A673 (cell line): Measurements from ENCODE around the gene SLC4A1. TPM values are rescaled to one million over a fixed set of nuclear protein-coding genes. Genes with fewer than 3 reads are reported as not detected.

Source experiments
- BruUV-seq: library from RNA; stranded (reverse); fragments of 400-500 nt; replicated peaks from 2 replicates; lab custom pipeline; 2021; lab: Mats Ljungman, UMichigan
- CTCF ChIA-PET: fragments of 300-600 bp; sonication (Branson Sonifier 250); formaldehyde crosslinking; loops from one replicate; lab custom pipeline; 2022; ENCODE audit warnings: antibody characterized with exemption; lab: Charles Lee
- POLR2A ChIA-PET: fragments of 300-600 bp; sonication (Branson Sonifier 250); formaldehyde crosslinking; loops from one replicate; lab custom pipeline; 2022; ENCODE audit warnings: antibody characterized with exemption; ENCODE audit not compliant: low non-redundant PET; lab: Charles Lee
- DNase-seq: peaks from one replicate; pipeline ENCODE4 v3.0.0-alpha.2; 2015; ENCODE audit warnings: low spot score
- H3K27ac ChIP-seq: fragments of 200-600 bp; sonication (generic); 2 replicates; pipeline ENCODE4 v1.5.1; 2016; ENCODE audit warnings: mixed run types, low read depth, mild to moderate bottlenecking, mixed read lengths, antibody characterized with exemption, low read length; ENCODE audit not compliant: poor library complexity, severe bottlenecking
- H3K27me3 ChIP-seq: fragments of 200-600 bp; sonication (generic); replicated peaks from 2 replicates; pipeline ENCODE4 v1.6.1; 2017; ENCODE audit warnings: mixed run types, low read depth, mild to moderate bottlenecking, mixed read lengths, antibody characterized with exemption, low read length; ENCODE audit not compliant: insufficient read depth, poor library complexity
- H3K36me3 ChIP-seq: fragments of 200-600 bp; sonication (generic); 2 replicates; pipeline ENCODE4 v1.6.1; 2016; ENCODE audit warnings: mixed run types, mild to moderate bottlenecking, mixed read lengths, antibody characterized with exemption, low read length; ENCODE audit not compliant: insufficient read depth, poor library complexity, severe bottlenecking
- H3K4me1 ChIP-seq: fragments of 200-600 bp; sonication (generic); 2 replicates; pipeline ENCODE4 v1.6.1; 2017; ENCODE audit warnings: mixed run types, mild to moderate bottlenecking, mixed read lengths, antibody characterized with exemption, low read length; ENCODE audit not compliant: insufficient read depth, poor library complexity, severe bottlenecking
- H3K4me3 ChIP-seq: fragments of 200-600 bp; sonication (generic); 2 replicates; pipeline ENCODE4 v1.5.1; 2016; ENCODE audit warnings: low read depth, mixed run types, mild to moderate bottlenecking, mixed read lengths, low read length; ENCODE audit not compliant: poor library complexity, severe bottlenecking
- H3K9me3 ChIP-seq: fragments of 200-600 bp; sonication (generic); 2 replicates; pipeline ENCODE4 v1.6.1; 2016; ENCODE audit warnings: mixed run types, low read depth, mild to moderate bottlenecking, mixed read lengths, antibody characterized with exemption, low read length; ENCODE audit not compliant: poor library complexity, severe bottlenecking
- EZH2 ChIP-seq: fragments of 200-600 bp; sonication (generic); IDR thresholded peaks from 2 replicates; pipeline ENCODE4 v1.6.1; 2017; ENCODE audit warnings: borderline replicate concordance, low read depth, mild to moderate bottlenecking, mixed read lengths, antibody characterized with exemption, low read length; ENCODE audit not compliant: poor library complexity, severe bottlenecking
- intact Hi-C: fragments of 100-400 bp; cut with micrococcal nuclease; formaldehyde crosslinking; loops from one replicate; pipeline ENCODE4 v1.10.0; 2022; ENCODE audit not compliant: unreplicated experiment
- total RNA-seq: library from RNA; stranded (reverse); gene quantifications from 2 replicates; pipeline ENCODE4 v1.2.3, GENCODE V29; 2021
- TF ChIP-seq, protein P1 (sequence below): fragments of 300-800, 200-600 bp; sonication (generic); conservative IDR thresholded peaks from 2 replicates; pipeline ENCODE4 v1.5.1; 2017; ENCODE audit warnings: low read depth, mild to moderate bottlenecking, antibody characterized with exemption, low read length, moderate library complexity, mixed read lengths

Gene SLC4A1
- total RNA-seq, 1 experiment from 2014 or later: not detected

DNA sequence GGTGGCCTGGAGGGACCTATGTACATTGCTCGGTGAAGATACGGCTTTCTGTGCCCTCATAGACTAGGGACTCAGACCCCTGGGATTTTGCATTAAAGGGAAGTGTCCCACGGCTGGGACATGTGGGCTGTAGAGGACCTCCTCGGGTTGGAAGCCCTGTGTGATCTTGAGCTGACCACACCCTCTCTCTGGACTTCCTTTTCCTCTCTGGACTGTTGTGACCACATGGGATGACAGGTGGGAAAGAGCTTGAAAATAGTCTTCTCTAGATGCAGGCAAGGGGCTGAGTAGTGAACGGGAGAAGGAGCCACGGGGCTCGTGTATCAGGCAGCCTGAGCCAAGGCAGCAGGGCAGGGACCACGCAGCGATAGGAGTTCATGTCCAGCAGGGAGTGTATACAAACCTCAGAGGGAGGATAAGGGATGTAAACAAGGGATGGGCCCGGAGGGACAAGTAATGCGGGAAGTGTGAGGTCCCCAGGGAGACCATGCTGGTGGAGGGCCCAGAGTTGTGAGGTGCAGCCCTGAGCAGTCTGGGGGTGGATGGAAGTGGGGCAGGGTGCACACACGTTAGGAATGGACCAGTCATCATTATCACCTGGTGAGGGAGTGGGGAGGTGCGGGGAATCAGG is 4.5 kb upstream of the SLC4A1 start:
- H3K27ac ChIP-seq: no peak overlapping the region

DNA sequence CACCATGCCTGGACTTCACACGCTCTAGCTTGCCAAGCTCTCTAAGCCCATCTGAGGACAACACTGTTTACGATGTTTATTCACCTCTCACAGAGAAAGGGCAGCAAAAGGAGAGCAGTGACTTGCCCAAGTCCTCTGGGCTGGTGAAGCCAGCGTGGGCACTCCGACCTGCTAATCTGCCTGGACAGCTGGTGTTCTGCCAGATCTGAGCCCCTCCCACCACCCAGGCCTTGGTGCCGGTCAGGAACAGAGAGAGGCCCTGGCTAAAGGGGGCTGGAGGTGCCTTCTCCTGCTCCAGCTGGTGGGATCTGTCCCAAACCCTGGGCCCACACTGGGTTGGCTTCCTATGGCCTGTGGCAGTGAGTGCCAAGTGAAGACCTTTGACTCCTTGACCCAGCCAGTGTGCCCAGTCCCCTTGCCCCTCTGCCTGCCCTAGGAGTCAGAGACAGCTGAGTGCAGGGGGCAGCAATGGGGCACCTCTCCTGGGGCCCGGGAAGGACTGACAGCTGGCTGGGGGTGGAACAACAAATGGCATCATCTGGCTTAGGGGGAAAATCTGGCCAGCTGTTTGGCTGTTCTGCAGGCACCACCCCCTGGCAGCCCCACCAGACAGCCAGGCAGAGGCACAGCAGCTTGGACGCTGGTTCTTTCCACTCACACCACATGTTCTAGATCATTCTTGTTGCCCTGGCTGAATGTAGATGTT is 1.8 kb upstream of the SLC4A1 start:
- Histone ChIP-seq H3K9me3 (no peaks in the 10 kb centered on the region), H3K36me3 (no peaks in the 10 kb centered on the region), H3K27me3 (no peaks in the 10 kb centered on the region), H3K4me3 (no peak overlapping the region), H3K4me1 (no peaks in the 10 kb centered on the region), H3K27ac (no peak overlapping the region)
- ChIA-PET POLR2A (no interaction called here), CTCF (no interaction called here)
- TF ChIP-seq EZH2: no peak
- TF ChIP-seq, protein P1, sequence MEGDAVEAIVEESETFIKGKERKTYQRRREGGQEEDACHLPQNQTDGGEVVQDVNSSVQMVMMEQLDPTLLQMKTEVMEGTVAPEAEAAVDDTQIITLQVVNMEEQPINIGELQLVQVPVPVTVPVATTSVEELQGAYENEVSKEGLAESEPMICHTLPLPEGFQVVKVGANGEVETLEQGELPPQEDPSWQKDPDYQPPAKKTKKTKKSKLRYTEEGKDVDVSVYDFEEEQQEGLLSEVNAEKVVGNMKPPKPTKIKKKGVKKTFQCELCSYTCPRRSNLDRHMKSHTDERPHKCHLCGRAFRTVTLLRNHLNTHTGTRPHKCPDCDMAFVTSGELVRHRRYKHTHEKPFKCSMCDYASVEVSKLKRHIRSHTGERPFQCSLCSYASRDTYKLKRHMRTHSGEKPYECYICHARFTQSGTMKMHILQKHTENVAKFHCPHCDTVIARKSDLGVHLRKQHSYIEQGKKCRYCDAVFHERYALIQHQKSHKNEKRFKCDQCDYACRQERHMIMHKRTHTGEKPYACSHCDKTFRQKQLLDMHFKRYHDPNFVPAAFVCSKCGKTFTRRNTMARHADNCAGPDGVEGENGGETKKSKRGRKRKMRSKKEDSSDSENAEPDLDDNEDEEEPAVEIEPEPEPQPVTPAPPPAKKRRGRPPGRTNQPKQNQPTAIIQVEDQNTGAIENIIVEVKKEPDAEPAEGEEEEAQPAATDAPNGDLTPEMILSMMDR: no peak
- BruUV-seq: no TSS peak
- DNase-seq: no peak
- intact Hi-C loops: no loop called here

More for the DNA sequence above, 4.5 kb upstream of the SLC4A1 start:
- CTCF ChIA-PET: no interaction called here
- no TSS peak for BruUV-seq
- no peak for TF ChIP-seq EZH2
- TF ChIP-seq, protein P1: no peak
- H3K27me3 ChIP-seq: no peaks in the 10 kb centered on the region
- no peak overlapping the region for H3K4me3 ChIP-seq
- POLR2A ChIA-PET: interaction anchor here (0.6 kb wide), 2 partner anchors 14 to 41 kb away, joined by 3 to 7 read pairs; no protein-coding TSS in a partner anchor
- no peaks in the 10 kb centered on the region for H3K9me3 ChIP-seq
- H3K36me3 ChIP-seq: no peaks in the 10 kb centered on the region
- intact Hi-C loops: no loop called here
- H3K4me1 ChIP-seq: no peaks in the 10 kb centered on the region
- no peak for DNase-seq

DNA sequence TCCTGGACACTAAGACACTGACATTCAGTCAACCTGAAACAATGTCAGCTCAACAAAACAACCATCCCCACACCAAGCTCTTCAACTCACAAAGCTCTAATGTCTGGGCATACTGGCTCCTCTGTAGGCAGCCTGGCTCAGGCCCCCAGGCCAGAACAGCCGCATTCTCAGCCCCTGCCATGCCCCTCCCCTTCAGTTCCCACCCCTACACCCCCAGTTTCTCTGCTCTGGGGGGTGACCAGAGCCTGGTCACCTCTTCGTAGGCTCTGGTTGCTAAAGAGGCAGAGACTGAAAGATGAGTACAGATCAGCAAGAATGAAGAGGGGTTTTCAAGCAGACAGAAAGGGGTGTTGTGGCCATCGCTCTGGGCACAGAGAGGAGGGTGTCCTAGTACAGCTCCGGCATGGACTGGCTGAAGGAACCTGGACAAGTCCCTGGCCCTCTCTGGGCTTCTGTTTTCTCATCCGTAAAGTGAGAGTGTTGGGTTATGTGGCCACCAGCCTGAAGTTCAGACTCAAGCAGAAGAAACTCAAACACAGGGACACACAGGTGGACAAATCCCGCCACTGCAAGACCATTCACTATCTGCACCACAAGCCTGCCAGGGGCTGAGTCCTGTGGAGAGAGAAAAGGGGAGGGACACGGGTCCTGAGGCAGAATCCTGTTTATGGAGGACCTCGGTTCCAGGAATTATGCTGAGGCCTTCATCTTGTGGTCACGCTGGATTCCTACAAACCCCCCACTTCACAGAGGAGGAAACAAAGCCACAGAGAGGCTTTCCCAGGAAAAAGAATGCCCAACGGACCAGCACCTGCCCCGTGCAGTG is 987 bp upstream of the SLC4A1 start:
- BruUV-seq: no TSS peak
- POLR2A ChIA-PET: interaction anchor here (0.6 kb wide), 1 partner anchor 44 kb away, joined by 31 read pairs; no protein-coding TSS in a partner anchor
- DNase-seq: no peak
- Histone ChIP-seq H3K36me3 (no peaks in the 10 kb centered on the region), H3K4me1 (no peaks in the 10 kb centered on the region), H3K9me3 (no peaks in the 10 kb centered on the region), H3K27me3 (no peaks in the 10 kb centered on the region), H3K27ac (no peak overlapping the region), H3K4me3 (no peak overlapping the region)
- CTCF ChIA-PET: no interaction called here
- no peak for TF ChIP-seq EZH2
- TF ChIP-seq, protein P1: no peak
- intact Hi-C loops: no loop called here
